H1 (cell line): ENCODE results near the gene CKLF. TPM values are rescaled to one million over a fixed set of nuclear protein-coding genes. Genes with fewer than 3 reads are reported as not detected.
A peak's percentile ranks its signal among the peaks of the same experiment; 100 is the strongest.

Source experiments
- CTCF ChIA-PET: fragments of 300-600 bp; sonication (Branson Sonifier 250); formaldehyde crosslinking; loops from one replicate; lab custom pipeline; 2021; ENCODE audit not compliant: partially characterized antibody; lab: Charles Lee
- POLR2A ChIA-PET: fragments of 300-600 bp; sonication (Branson Sonifier 250); formaldehyde crosslinking; loops from one replicate; lab custom pipeline; 2021; ENCODE audit warnings: inconsistent platforms; ENCODE audit not compliant: partially characterized antibody; lab: Charles Lee
- DNase-seq, 2 experiments: peaks; one replicate each; pipeline versions ENCODE4 v3.0.0 to v3.0.0-alpha.2; 2010 to 2022; ENCODE audit warnings: low spot score in 2 of 2, low read depth in 1 of 2, mixed read lengths in 1 of 2
- FAIRE-seq: peaks from 2 replicates; lab custom pipeline; 2011; peaks lifted over from hg19 to GRCh38; lab: Jason Lieb, UNC
- H2AFZ ChIP-seq: 2 replicates; pipeline ENCODE4 v1.8.1; 2012; ENCODE audit warnings: low read length, inconsistent platforms
- H2AK5ac ChIP-seq: 2 replicates; pipeline ENCODE4 v1.6.1; 2013; ENCODE audit warnings: low read depth, low read length
- H2BK120ac ChIP-seq: replicated peaks from 2 replicates; pipeline ENCODE3; 2013; ENCODE audit warnings: low read depth, low read length, inconsistent platforms
- H2BK12ac ChIP-seq: 2 replicates; pipeline ENCODE4 v1.6.1; 2013; ENCODE audit warnings: low read depth, low read length
- H2BK15ac ChIP-seq: 2 replicates; pipeline ENCODE4 v1.6.1; 2013; ENCODE audit warnings: low read length
- H2BK20ac ChIP-seq: 2 replicates; pipeline ENCODE4 v1.6.1; 2013; ENCODE audit warnings: low read length
- H2BK5ac ChIP-seq: 2 replicates; pipeline ENCODE4 v1.6.1; 2013; ENCODE audit warnings: low read depth, low read length
- H3K14ac ChIP-seq: 2 replicates; pipeline ENCODE4 v1.6.1; 2013; ENCODE audit warnings: inconsistent platforms; ENCODE audit not compliant: insufficient read length
- H3K18ac ChIP-seq: 2 replicates; pipeline ENCODE4 v1.6.1; 2013; ENCODE audit warnings: low read length; ENCODE audit errors: extremely low read depth
- H3K23ac ChIP-seq: 2 replicates; pipeline ENCODE4 v1.6.1; 2013; ENCODE audit warnings: inconsistent platforms; ENCODE audit not compliant: insufficient read length
- H3K23me2 ChIP-seq: 2 replicates; pipeline ENCODE4 v1.6.1; 2013; ENCODE audit warnings: low read depth, low read length
- H3K27ac ChIP-seq: 2 replicates; pipeline ENCODE4 v1.6.1; 2011; ENCODE audit warnings: low read depth, low read length, inconsistent platforms
- H3K27me3 ChIP-seq, 4 experiments: replicated peaks in 1 of 4; 1 replicate in 1 of 4; 2 replicates in 3 of 4; pipeline versions ENCODE4 v1.6.1 to v1.8.1; 2011 to 2013; ENCODE audit warnings: low read length in 3 of 4, mild to moderate bottlenecking in 3 of 4, inconsistent platforms in 2 of 4, mixed read lengths in 2 of 4, moderate library complexity in 1 of 4; ENCODE audit not compliant: control insufficient read depth in 3 of 4, insufficient read depth in 3 of 4; ENCODE audit errors: extremely low read depth in 1 of 4
- H3K36me3 ChIP-seq, 4 experiments: 2 replicates each; pipeline versions ENCODE4 v1.6.1 to v1.8.1; 2011 to 2013; ENCODE audit warnings: mild to moderate bottlenecking in 4 of 4, low read length in 3 of 4, moderate library complexity in 2 of 4, control low read depth in 1 of 4, inconsistent platforms in 1 of 4; ENCODE audit not compliant: insufficient read depth in 4 of 4, control insufficient read depth in 2 of 4
- H3K4ac ChIP-seq: replicated peaks from 2 replicates; pipeline ENCODE3; 2013; ENCODE audit warnings: low read length, low read depth, mixed read lengths, inconsistent platforms; ENCODE audit not compliant: insufficient read length
- H3K4me1 ChIP-seq, 4 experiments: replicated peaks in 1 of 4; 1 replicate in 1 of 4; 2 replicates in 3 of 4; pipeline versions ENCODE4 v1.6.1 to v1.8.1; 2011 to 2013; ENCODE audit warnings: low read length in 3 of 4, inconsistent platforms in 2 of 4, mixed read lengths in 1 of 4; ENCODE audit not compliant: insufficient read depth in 4 of 4, control insufficient read depth in 3 of 4
- H3K4me2 ChIP-seq, 2 experiments: 2 replicates each; pipeline versions ENCODE4 v1.6.1 to v1.8.1; 2011 to 2013; ENCODE audit warnings: low read depth in 2 of 2, low read length in 2 of 2, control low read depth in 1 of 2, inconsistent platforms in 1 of 2, mild to moderate bottlenecking in 1 of 2; ENCODE audit not compliant: insufficient read depth in 1 of 2
- H3K4me3 ChIP-seq, 4 experiments: fragments of 200-600, 300-600 bp in 1 of 4; sonication (generic), shearing (Covaris generic), sonication (Bioruptor Twin) in 1 of 4; 2 replicates each; pipeline versions ENCODE4 v1.5.1 to v1.8.1; 2011 to 2016; ENCODE audit warnings: low read length in 4 of 4, low read depth in 3 of 4, control low read depth in 2 of 4, inconsistent platforms in 2 of 4, mild to moderate bottlenecking in 2 of 4, mixed read lengths in 1 of 4, moderate library complexity in 1 of 4; ENCODE audit not compliant: insufficient read depth in 2 of 4; ENCODE audit errors: extremely low read depth in 1 of 4
- H3K56ac ChIP-seq: replicated peaks from 2 replicates; pipeline ENCODE3; 2013; ENCODE audit warnings: low read depth, mild to moderate bottlenecking, mixed read lengths, low read length, inconsistent platforms; ENCODE audit not compliant: insufficient read length
- H3K79me1 ChIP-seq: 2 replicates; pipeline ENCODE4 v1.6.1; 2013; ENCODE audit warnings: low read depth, low read length, control low read depth
- H3K79me2 ChIP-seq, 2 experiments: 2 replicates each; pipeline versions ENCODE4 v1.6.1 to v1.8.1; 2012 to 2013; ENCODE audit warnings: low read length in 2 of 2, mild to moderate bottlenecking in 2 of 2, inconsistent platforms in 1 of 2; ENCODE audit not compliant: insufficient read depth in 2 of 2, control insufficient read depth in 1 of 2
- H3K9ac ChIP-seq, 4 experiments: replicated peaks in 1 of 4; 1 replicate in 1 of 4; 2 replicates in 3 of 4; pipeline versions ENCODE4 v1.6.1 to v1.8.1; 2011 to 2013; ENCODE audit warnings: low read depth in 3 of 4, low read length in 3 of 4, control low read depth in 2 of 4, mild to moderate bottlenecking in 2 of 4, moderate library complexity in 2 of 4, inconsistent platforms in 1 of 4; ENCODE audit errors: extremely low read depth in 1 of 4
- H3K9me3 ChIP-seq, 2 experiments: 2 replicates each; pipeline versions ENCODE4 v1.6.1 to v1.8.1; 2012 to 2013; ENCODE audit warnings: mild to moderate bottlenecking in 2 of 2, moderate library complexity in 2 of 2, control low read depth in 1 of 2, inconsistent platforms in 1 of 2, low read depth in 1 of 2, low read length in 1 of 2, mixed read lengths in 1 of 2; ENCODE audit not compliant: insufficient read depth in 2 of 2
- H4K20me1 ChIP-seq, 2 experiments: replicated peaks in 1 of 2; 2 replicates each; pipeline versions ENCODE3 to v1.8.1; 2011 to 2013; ENCODE audit warnings: inconsistent platforms in 2 of 2, low read length in 2 of 2, mild to moderate bottlenecking in 1 of 2; ENCODE audit not compliant: insufficient read depth in 2 of 2, control insufficient read depth in 1 of 2
- H4K5ac ChIP-seq: 2 replicates; pipeline ENCODE4 v1.6.1; 2013; ENCODE audit warnings: low read length, low read depth, mixed read lengths, inconsistent platforms; ENCODE audit not compliant: insufficient read length
- H4K8ac ChIP-seq: 2 replicates; pipeline ENCODE4 v1.8.0; 2013; ENCODE audit warnings: mild to moderate bottlenecking, moderate library complexity, low read length, inconsistent platforms; ENCODE audit not compliant: insufficient read depth; ENCODE audit errors: extremely low read depth
- H4K91ac ChIP-seq: replicated peaks from 2 replicates; pipeline ENCODE3; 2013; ENCODE audit warnings: low read length, mixed read lengths, inconsistent platforms; ENCODE audit not compliant: insufficient read length
- BACH1 ChIP-seq: IDR thresholded peaks from 2 replicates; pipeline ENCODE4 v1.6.1; 2012; ENCODE audit warnings: low read length, improper control_type of control experiment
- MAFK ChIP-seq: IDR thresholded peaks from 2 replicates; pipeline ENCODE4 v1.6.1; 2012; ENCODE audit warnings: low read depth, mild to moderate bottlenecking, improper control_type of control experiment, low read length
- TAF7 ChIP-seq: optimal IDR thresholded peaks from 2 replicates; pipeline ENCODE3; 2011; ENCODE audit warnings: low read depth, mild to moderate bottlenecking, inconsistent platforms, low read length, moderate library complexity, borderline replicate concordance
- TBP ChIP-seq: IDR thresholded peaks from 2 replicates; pipeline ENCODE4 v1.6.1; 2011; ENCODE audit warnings: low read depth, low read length, improper control_type of control experiment
- WGBS, 2 experiments: shearing (Covaris generic) in 1 of 2; methylation state at CpG; one replicate each; pipeline versions ENCODE4 v1.1.6 to v1.1.7; 2013 to 2015; ENCODE audit warnings: low lambda C conversion rate in 2 of 2, mixed read lengths in 2 of 2, inconsistent platforms in 1 of 2, low coverage in 1 of 2, missing lambda C conversion rate in 1 of 2; ENCODE audit not compliant: insufficient replicate concordance in 2 of 2, insufficient coverage in 1 of 2, insufficient read length in 1 of 2; ENCODE audit errors: extremely low coverage in 1 of 2, missing lambda C conversion rate in 1 of 2; 5-methylcytosine and 5-hydroxymethylcytosine counted together
- polyA plus RNA-seq, 7 experiments: library from polyadenylated mRNA; depleted of rRNA in 3 of 7; stranded (reverse) in 5 of 7; unstranded in 2 of 7; fragments of >200 nt in 5 of 7; fragments of 200-250 nt in 2 of 7; gene quantifications; 1 replicate in 5 of 7; 2 replicates in 1 of 7; 4 replicates in 1 of 7; pipeline versions ENCODE4 v1.2.1 to v1.2.3, GENCODE V29; 2011 to 2013; ENCODE audit warnings: missing spikeins in 2 of 7, mixed read lengths in 2 of 7
- total RNA-seq: library from RNA; stranded (reverse); fragmentation: NEBNext Ultra II Directional; extraction: Animal tissue kit (Norgen Biotek cat#: 25700); gene quantifications from 2 replicates; pipeline ENCODE4 v1.2.1, GENCODE V29; 2021

The CKLF gene
- total and polyA plus RNA-seq, 2 of the 8 experiments (the other 6 are each of a cell fraction or from before 2014, with no cell fraction given) = 21.1 to 63.5 TPM

- no peak overlapping the region for H3K4me3 ChIP-seq
- H3K4me1 ChIP-seq = peaks cover 8 to 20% (median 13%) of the 10 kb centered on the region in 4 experiments; a peak in 6 of 7 replicates
- no peaks in the 10 kb centered on the region for H3K79me1 ChIP-seq
- ChIA-PET CTCF (interaction anchor here (0.8 to 3.3 kb wide), 19 partner anchors 10 to 169 kb away, joined by 3 to 19 read pairs (median 4); no protein-coding TSS in a partner anchor), POLR2A (interaction anchor here (1.1 to 2.0 kb wide), 4 partner anchors 9 to 39 kb away, joined by 4 to 8 read pairs (median 4); partner anchors contain the start of gene TK2)
- H4K91ac ChIP-seq = no peak overlapping the region
- H2BK120ac ChIP-seq = no peak overlapping the region
- 0 out of 2 replicates have a peak overlapping the region, but pooled peaks have one; percentile 84 for H2BK15ac ChIP-seq
- no peak overlapping the region for H2AFZ ChIP-seq
- no peak overlapping the region for H3K23ac ChIP-seq
- H4K5ac ChIP-seq = no peak overlapping the region
- H3K27me3 ChIP-seq = no peaks in the 10 kb centered on the region
- no peak overlapping the region for H2BK5ac ChIP-seq
- 76% methylated on average over 12 of the region's 12 CpGs; no CpG with 5 or more reads in 1 of the 2 experiments for WGBS, 2 experiments
- no peaks in the 10 kb centered on the region for H3K23me2 ChIP-seq
- no peak overlapping the region for H3K14ac ChIP-seq
- H3K27ac ChIP-seq = no peak overlapping the region
- FAIRE-seq = no peak
- peak overlapping the region; percentile 28 for H2BK20ac ChIP-seq
- H3K56ac ChIP-seq = no peak overlapping the region
- no peak for DNase-seq
- no peaks in the 10 kb centered on the region for H3K36me3 ChIP-seq
- H4K20me1 ChIP-seq = no peaks in the 10 kb centered on the region
- peak overlapping the region; percentile 34; the same call in 1 of the 2 replicates for H3K18ac ChIP-seq
- no peak overlapping the region for H4K8ac ChIP-seq
- H3K79me2 ChIP-seq = no peaks in the 10 kb centered on the region
- peak overlapping the region; percentile 49 to 54; a peak in 3 of 4 replicates for H3K4me2 ChIP-seq
- no peak overlapping the region for H3K4ac ChIP-seq
- H3K9me3 ChIP-seq = no peaks in the 10 kb centered on the region
- peak overlapping the region; percentile 93; the same call in 1 of the 2 replicates for H2BK12ac ChIP-seq
- 0 out of 7 replicates have a peak overlapping the region, but pooled peaks of 1 of the 4 experiments have one; percentile 6 for H3K9ac ChIP-seq
- H2AK5ac ChIP-seq = peak overlapping the region; percentile 17; the same call in 1 of the 2 replicates
- TF ChIP-seq TBP = no peak
- peak; percentile 97 for TF ChIP-seq MAFK
- peak; percentile 66; the same call in 1 of the 2 replicates for TF ChIP-seq BACH1
- TF ChIP-seq TAF7 = no peak
Observed at GRCh38 chr16:66510711-66511601, 41.4 kb upstream of the CKLF start.
